Measurements from ENCODE around the gene EDIL3. TPM values are rescaled to one million over a fixed set of nuclear protein-coding genes. Genes with fewer than 3 reads are reported as not detected.

Gene EDIL3
- total and polyA plus RNA-seq, 2 donors (not counting 1 experiment from before 2014, with no cell fraction given): not detected

DNA sequence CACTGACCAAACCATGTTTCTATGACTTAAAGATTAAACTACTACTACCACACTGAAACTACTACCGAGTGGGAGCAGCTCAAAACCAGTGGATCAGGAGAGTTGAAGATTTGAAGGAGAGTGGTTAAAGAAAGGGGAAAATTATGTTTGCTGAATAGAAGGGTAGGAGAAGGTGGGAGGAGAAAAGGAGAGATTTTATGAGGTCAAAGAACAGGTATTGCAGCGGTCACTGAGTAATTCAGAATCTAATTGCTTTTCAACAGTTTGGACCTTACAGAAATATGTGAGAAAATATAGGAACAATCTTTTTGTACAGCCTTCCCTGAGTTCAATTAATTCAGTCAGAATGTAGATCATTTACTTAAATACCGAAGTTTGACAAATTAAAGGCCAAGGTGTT, 24.6 kb downstream of the EDIL3 start:
- H2AFZ ChIP-seq (ENCODE audit: insufficient read depth, low read depth, low read length, poor library complexity, severe bottlenecking): no peak overlapping the region
- H3K9me3 ChIP-seq (ENCODE audit: control extremely low read depth in 1 of 3, control insufficient read depth in 2 of 3, insufficient read depth in 1 of 3, low read length in 2 of 3): no peaks in the 10 kb centered on the region
- no peak overlapping the region for H3K27ac Mint-ChIP-seq
- no peak overlapping the region for H3K4me2 ChIP-seq (replicated peaks; ENCODE audit: low read depth, low read length, poor library complexity, severe bottlenecking)
- no peaks in the 10 kb centered on the region for H3K27me3 ChIP-seq (replicated peaks in 1 of 4; ENCODE audit: control extremely low read depth in 1 of 4, control insufficient read depth in 3 of 4, insufficient read depth in 4 of 4, low read length in 3 of 4)
- H3K79me2 ChIP-seq (ENCODE audit: control insufficient read depth, insufficient read depth, low read length): no peaks in the 10 kb centered on the region
- DNase-seq: no peak
- H3K9ac ChIP-seq (ENCODE audit: low read length): no peak overlapping the region
- no peak overlapping the region for H3K27ac ChIP-seq (ENCODE audit: low read length in 2 of 2)
- TF ChIP-seq EZH2 (IDR thresholded peaks at IDR 0.05; ENCODE audit: borderline replicate concordance, insufficient read depth, low read depth, low read length, poor library complexity, severe bottlenecking): no peak
- TF ChIP-seq, protein P1, sequence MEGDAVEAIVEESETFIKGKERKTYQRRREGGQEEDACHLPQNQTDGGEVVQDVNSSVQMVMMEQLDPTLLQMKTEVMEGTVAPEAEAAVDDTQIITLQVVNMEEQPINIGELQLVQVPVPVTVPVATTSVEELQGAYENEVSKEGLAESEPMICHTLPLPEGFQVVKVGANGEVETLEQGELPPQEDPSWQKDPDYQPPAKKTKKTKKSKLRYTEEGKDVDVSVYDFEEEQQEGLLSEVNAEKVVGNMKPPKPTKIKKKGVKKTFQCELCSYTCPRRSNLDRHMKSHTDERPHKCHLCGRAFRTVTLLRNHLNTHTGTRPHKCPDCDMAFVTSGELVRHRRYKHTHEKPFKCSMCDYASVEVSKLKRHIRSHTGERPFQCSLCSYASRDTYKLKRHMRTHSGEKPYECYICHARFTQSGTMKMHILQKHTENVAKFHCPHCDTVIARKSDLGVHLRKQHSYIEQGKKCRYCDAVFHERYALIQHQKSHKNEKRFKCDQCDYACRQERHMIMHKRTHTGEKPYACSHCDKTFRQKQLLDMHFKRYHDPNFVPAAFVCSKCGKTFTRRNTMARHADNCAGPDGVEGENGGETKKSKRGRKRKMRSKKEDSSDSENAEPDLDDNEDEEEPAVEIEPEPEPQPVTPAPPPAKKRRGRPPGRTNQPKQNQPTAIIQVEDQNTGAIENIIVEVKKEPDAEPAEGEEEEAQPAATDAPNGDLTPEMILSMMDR (IDR thresholded peaks at IDR 0.05): no peak
- H3K4me3 ChIP-seq (ENCODE audit: control extremely low read depth in 1 of 5, extremely low read depth in 1 of 5, insufficient read depth in 1 of 5, low read depth in 2 of 5, low read length in 4 of 5): no peak overlapping the region
- no peaks in the 10 kb centered on the region for H3K27me3 Mint-ChIP-seq
- H3K36me3 ChIP-seq (replicated peaks in 1 of 2; ENCODE audit: control extremely low read depth in 1 of 2, control insufficient read depth in 1 of 2, extremely low read depth in 1 of 2, insufficient read depth in 2 of 2, low read length in 1 of 2): no peaks in the 10 kb centered on the region
- 100% methylated on average over 1 of the region's 3 CpGs for WGBS (ENCODE audit: insufficient coverage)
- intact Hi-C loops (cut with micrococcal nuclease): no loop called here
- no peaks in the 10 kb centered on the region for H3K4me1 ChIP-seq (ENCODE audit: control insufficient read depth in 2 of 2, insufficient read depth in 2 of 2, low read length in 2 of 2)
- POLR2A ChIA-PET: no interaction called here
- H4K20me1 ChIP-seq (ENCODE audit: control insufficient read depth, insufficient read depth, low read length, poor library complexity, severe bottlenecking): no peaks in the 10 kb centered on the region
- no peaks in the 10 kb centered on the region for H3K4me1 Mint-ChIP-seq
- H3K4me3 Mint-ChIP-seq: no peak overlapping the region
- H3K9me3 Mint-ChIP-seq (ENCODE audit: insufficient read depth): no peaks in the 10 kb centered on the region
- no peak for ATAC-seq (ENCODE audit: low read depth)
- CTCF ChIA-PET: no interaction called here

DNA sequence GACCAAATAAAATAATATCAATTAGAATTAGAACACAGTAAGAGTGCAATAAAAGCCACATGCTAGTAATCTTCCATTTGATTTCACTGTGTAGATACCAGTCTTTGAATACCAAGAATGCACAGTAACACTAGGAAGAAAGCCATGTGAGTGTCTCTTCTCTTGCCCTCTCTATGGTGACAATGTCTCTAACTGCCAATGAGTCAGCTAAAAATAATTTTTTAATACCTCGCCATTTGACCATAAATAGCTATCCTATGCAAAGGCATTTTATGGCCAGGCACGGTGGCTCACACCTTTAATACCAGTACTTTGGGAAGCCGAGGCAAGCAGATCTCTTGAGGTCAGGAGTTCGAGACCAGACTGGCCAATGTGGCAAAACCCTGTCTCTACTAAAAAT, 30.6 kb downstream of the EDIL3 start:
- WGBS (ENCODE audit: insufficient coverage): 92% methylated on average over 3 of the region's 4 CpGs
- H3K4me3 ChIP-seq (ENCODE audit: control extremely low read depth in 1 of 5, extremely low read depth in 1 of 5, insufficient read depth in 1 of 5, low read depth in 2 of 5, low read length in 4 of 5): no peak overlapping the region
- no peak overlapping the region for H2AFZ ChIP-seq (ENCODE audit: insufficient read depth, low read depth, low read length, poor library complexity, severe bottlenecking)
- ChIA-PET CTCF (no interaction called here), POLR2A (no interaction called here)
- no peaks in the 10 kb centered on the region for H3K27me3 ChIP-seq (replicated peaks in 1 of 4; ENCODE audit: control extremely low read depth in 1 of 4, control insufficient read depth in 3 of 4, insufficient read depth in 4 of 4, low read length in 3 of 4)
- no peaks in the 10 kb centered on the region for H4K20me1 ChIP-seq (ENCODE audit: control insufficient read depth, insufficient read depth, low read length, poor library complexity, severe bottlenecking)
- H3K79me2 ChIP-seq (ENCODE audit: control insufficient read depth, insufficient read depth, low read length): no peaks in the 10 kb centered on the region
- no peaks in the 10 kb centered on the region for H3K9me3 ChIP-seq (ENCODE audit: control extremely low read depth in 1 of 3, control insufficient read depth in 2 of 3, insufficient read depth in 1 of 3, low read length in 2 of 3)
- TF ChIP-seq, protein P1 (IDR thresholded peaks at IDR 0.05): no peak
- no peak for TF ChIP-seq EZH2 (IDR thresholded peaks at IDR 0.05; ENCODE audit: borderline replicate concordance, insufficient read depth, low read depth, low read length, poor library complexity, severe bottlenecking)
- DNase-seq: no peak
- H3K9ac ChIP-seq (ENCODE audit: low read length): no peak overlapping the region
- H3K27me3 Mint-ChIP-seq: no peaks in the 10 kb centered on the region
- no peaks in the 10 kb centered on the region for H3K9me3 Mint-ChIP-seq (ENCODE audit: insufficient read depth)
- H3K27ac Mint-ChIP-seq: no peak overlapping the region
- no peak overlapping the region for H3K4me2 ChIP-seq (replicated peaks; ENCODE audit: low read depth, low read length, poor library complexity, severe bottlenecking)
- intact Hi-C loops (cut with micrococcal nuclease): no loop called here
- no peaks in the 10 kb centered on the region for H3K4me1 Mint-ChIP-seq
- no peaks in the 10 kb centered on the region for H3K36me3 ChIP-seq (replicated peaks in 1 of 2; ENCODE audit: control extremely low read depth in 1 of 2, control insufficient read depth in 1 of 2, extremely low read depth in 1 of 2, insufficient read depth in 2 of 2, low read length in 1 of 2)
- no peak for ATAC-seq (ENCODE audit: low read depth)
- H3K4me1 ChIP-seq (ENCODE audit: control insufficient read depth in 2 of 2, insufficient read depth in 2 of 2, low read length in 2 of 2): no peaks in the 10 kb centered on the region
- no peak overlapping the region for H3K27ac ChIP-seq (ENCODE audit: low read length in 2 of 2)
- H3K4me3 Mint-ChIP-seq: no peak overlapping the region

All from B cell (primary cell).